A673 (cell line): ENCODE measurements around the gene SMYD3. TPM values are rescaled to one million over a fixed set of nuclear protein-coding genes. Genes with fewer than 3 reads are reported as not detected.

Source experiments
- BruUV-seq: library from RNA; stranded (reverse); fragments of 400-500 nt; replicated peaks from 2 replicates; lab custom pipeline; 2021; lab: Mats Ljungman, UMichigan
- CTCF ChIA-PET: fragments of 300-600 bp; sonication (Branson Sonifier 250); formaldehyde crosslinking; loops from one replicate; lab custom pipeline; 2022; ENCODE audit warnings: antibody characterized with exemption; lab: Charles Lee
- POLR2A ChIA-PET: fragments of 300-600 bp; sonication (Branson Sonifier 250); formaldehyde crosslinking; loops from one replicate; lab custom pipeline; 2022; ENCODE audit warnings: antibody characterized with exemption; ENCODE audit not compliant: low non-redundant PET; lab: Charles Lee
- DNase-seq: peaks from one replicate; pipeline ENCODE4 v3.0.0-alpha.2; 2015; ENCODE audit warnings: low spot score
- H3K27ac ChIP-seq: fragments of 200-600 bp; sonication (generic); 2 replicates; pipeline ENCODE4 v1.5.1; 2016; ENCODE audit warnings: mixed run types, low read depth, mild to moderate bottlenecking, mixed read lengths, antibody characterized with exemption, low read length; ENCODE audit not compliant: poor library complexity, severe bottlenecking
- H3K27me3 ChIP-seq: fragments of 200-600 bp; sonication (generic); replicated peaks from 2 replicates; pipeline ENCODE4 v1.6.1; 2017; ENCODE audit warnings: mixed run types, low read depth, mild to moderate bottlenecking, mixed read lengths, antibody characterized with exemption, low read length; ENCODE audit not compliant: insufficient read depth, poor library complexity
- H3K36me3 ChIP-seq: fragments of 200-600 bp; sonication (generic); 2 replicates; pipeline ENCODE4 v1.6.1; 2016; ENCODE audit warnings: mixed run types, mild to moderate bottlenecking, mixed read lengths, antibody characterized with exemption, low read length; ENCODE audit not compliant: insufficient read depth, poor library complexity, severe bottlenecking
- H3K4me1 ChIP-seq: fragments of 200-600 bp; sonication (generic); 2 replicates; pipeline ENCODE4 v1.6.1; 2017; ENCODE audit warnings: mixed run types, mild to moderate bottlenecking, mixed read lengths, antibody characterized with exemption, low read length; ENCODE audit not compliant: insufficient read depth, poor library complexity, severe bottlenecking
- H3K4me3 ChIP-seq: fragments of 200-600 bp; sonication (generic); 2 replicates; pipeline ENCODE4 v1.5.1; 2016; ENCODE audit warnings: low read depth, mixed run types, mild to moderate bottlenecking, mixed read lengths, low read length; ENCODE audit not compliant: poor library complexity, severe bottlenecking
- H3K9me3 ChIP-seq: fragments of 200-600 bp; sonication (generic); 2 replicates; pipeline ENCODE4 v1.6.1; 2016; ENCODE audit warnings: mixed run types, low read depth, mild to moderate bottlenecking, mixed read lengths, antibody characterized with exemption, low read length; ENCODE audit not compliant: poor library complexity, severe bottlenecking
- EZH2 ChIP-seq: fragments of 200-600 bp; sonication (generic); IDR thresholded peaks from 2 replicates; pipeline ENCODE4 v1.6.1; 2017; ENCODE audit warnings: borderline replicate concordance, low read depth, mild to moderate bottlenecking, mixed read lengths, antibody characterized with exemption, low read length; ENCODE audit not compliant: poor library complexity, severe bottlenecking
- intact Hi-C: fragments of 100-400 bp; cut with micrococcal nuclease; formaldehyde crosslinking; loops from one replicate; pipeline ENCODE4 v1.10.0; 2022; ENCODE audit not compliant: unreplicated experiment
- total RNA-seq: library from RNA; stranded (reverse); gene quantifications from 2 replicates; pipeline ENCODE4 v1.2.3, GENCODE V29; 2021
- TF ChIP-seq, protein P1 (sequence below): fragments of 300-800, 200-600 bp; sonication (generic); conservative IDR thresholded peaks from 2 replicates; pipeline ENCODE4 v1.5.1; 2017; ENCODE audit warnings: low read depth, mild to moderate bottlenecking, antibody characterized with exemption, low read length, moderate library complexity, mixed read lengths

SMYD3 gene
- total RNA-seq, 1 experiment from 2014 or later: 29.0 TPM

DNA sequence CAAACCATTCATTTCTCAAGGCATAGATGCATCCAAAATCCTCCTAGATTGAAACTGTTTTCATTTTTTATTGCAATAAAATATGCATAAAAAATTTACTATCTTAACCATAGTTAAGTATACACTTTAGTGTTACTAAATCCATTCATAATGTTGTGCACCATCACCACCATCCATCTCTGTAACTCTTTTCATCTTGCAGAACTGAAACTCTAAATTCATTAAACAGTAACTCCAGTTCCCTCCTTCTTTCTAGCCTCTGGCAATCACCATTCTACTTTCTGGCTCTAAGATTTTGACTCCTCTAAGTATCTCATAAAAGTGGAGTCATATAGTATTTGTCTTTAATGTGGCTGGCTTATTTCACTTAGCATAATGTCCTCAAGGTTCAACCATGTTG is 236.8 kb downstream of the SMYD3 start:
- Histone ChIP-seq H3K9me3 (no peaks in the 10 kb centered on the region), H3K4me3 (no peak overlapping the region), H3K4me1 (no peaks in the 10 kb centered on the region), H3K27ac (no peak overlapping the region), H3K36me3 (no peaks in the 10 kb centered on the region), H3K27me3 (no peaks in the 10 kb centered on the region)
- DNase-seq: no peak
- POLR2A ChIA-PET: no interaction called here
- intact Hi-C loops: no loop called here
- CTCF ChIA-PET: no interaction called here
- no TSS peak for BruUV-seq
- no peak for TF ChIP-seq EZH2
- TF ChIP-seq, protein P1, sequence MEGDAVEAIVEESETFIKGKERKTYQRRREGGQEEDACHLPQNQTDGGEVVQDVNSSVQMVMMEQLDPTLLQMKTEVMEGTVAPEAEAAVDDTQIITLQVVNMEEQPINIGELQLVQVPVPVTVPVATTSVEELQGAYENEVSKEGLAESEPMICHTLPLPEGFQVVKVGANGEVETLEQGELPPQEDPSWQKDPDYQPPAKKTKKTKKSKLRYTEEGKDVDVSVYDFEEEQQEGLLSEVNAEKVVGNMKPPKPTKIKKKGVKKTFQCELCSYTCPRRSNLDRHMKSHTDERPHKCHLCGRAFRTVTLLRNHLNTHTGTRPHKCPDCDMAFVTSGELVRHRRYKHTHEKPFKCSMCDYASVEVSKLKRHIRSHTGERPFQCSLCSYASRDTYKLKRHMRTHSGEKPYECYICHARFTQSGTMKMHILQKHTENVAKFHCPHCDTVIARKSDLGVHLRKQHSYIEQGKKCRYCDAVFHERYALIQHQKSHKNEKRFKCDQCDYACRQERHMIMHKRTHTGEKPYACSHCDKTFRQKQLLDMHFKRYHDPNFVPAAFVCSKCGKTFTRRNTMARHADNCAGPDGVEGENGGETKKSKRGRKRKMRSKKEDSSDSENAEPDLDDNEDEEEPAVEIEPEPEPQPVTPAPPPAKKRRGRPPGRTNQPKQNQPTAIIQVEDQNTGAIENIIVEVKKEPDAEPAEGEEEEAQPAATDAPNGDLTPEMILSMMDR: no peak

DNA sequence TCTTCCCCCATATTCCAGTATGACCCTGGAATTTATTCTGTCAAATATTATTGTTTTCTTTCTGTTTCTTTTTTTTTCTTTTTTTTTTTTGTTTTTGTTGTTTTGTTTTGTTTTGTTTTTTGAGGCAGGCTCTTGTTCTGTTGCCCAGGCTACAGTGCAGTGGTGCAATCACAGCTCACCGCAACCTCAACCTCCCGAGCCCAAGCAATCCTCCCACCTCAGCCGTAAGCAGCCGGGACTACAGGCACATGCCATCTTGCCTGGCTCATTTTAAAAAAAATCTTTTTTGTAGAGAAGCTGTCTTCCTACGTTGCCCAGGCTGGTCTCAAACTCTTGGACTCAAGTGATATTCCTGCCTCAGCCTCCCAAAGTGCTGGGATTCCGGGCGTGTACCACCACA is 237.6 kb downstream of the SMYD3 start:
- Histone ChIP-seq H3K27me3 (no peaks in the 10 kb centered on the region), H3K4me3 (no peak overlapping the region), H3K9me3 (no peaks in the 10 kb centered on the region), H3K36me3 (no peaks in the 10 kb centered on the region), H3K4me1 (no peaks in the 10 kb centered on the region), H3K27ac (no peak overlapping the region)
- intact Hi-C loops: no loop called here
- BruUV-seq: no TSS peak
- no peak for DNase-seq
- TF ChIP-seq EZH2: no peak
- TF ChIP-seq, protein P1: no peak
- POLR2A ChIA-PET: no interaction called here
- CTCF ChIA-PET: no interaction called here

DNA sequence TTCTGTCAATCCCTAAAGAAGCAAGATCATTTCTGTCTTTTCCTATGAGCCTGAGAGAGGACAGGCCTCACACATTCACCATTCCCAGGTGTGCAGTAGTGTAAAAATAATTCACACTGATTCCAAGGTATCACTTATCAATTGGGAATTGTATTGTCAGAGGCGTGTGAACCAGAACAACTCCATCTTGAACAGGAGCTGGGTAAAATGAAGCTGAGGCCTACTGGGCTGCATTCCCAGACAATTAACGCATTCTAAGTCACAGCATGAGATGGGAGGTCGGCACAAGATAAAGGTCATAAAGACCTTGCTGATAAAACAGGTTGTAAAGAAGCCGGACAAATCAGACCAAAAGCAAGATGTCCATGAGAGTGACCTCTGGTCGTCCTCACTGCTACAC is 239.2 kb downstream of the SMYD3 start:
- Histone ChIP-seq H3K27me3 (no peaks in the 10 kb centered on the region), H3K4me3 (no peak overlapping the region), H3K4me1 (no peaks in the 10 kb centered on the region), H3K36me3 (no peaks in the 10 kb centered on the region), H3K27ac (no peak overlapping the region), H3K9me3 (no peaks in the 10 kb centered on the region)
- DNase-seq: no peak
- intact Hi-C loops: no loop called here
- CTCF ChIA-PET: no interaction called here
- TF ChIP-seq, protein P1: no peak
- TF ChIP-seq EZH2: no peak
- POLR2A ChIA-PET: no interaction called here
- BruUV-seq: no TSS peak
